NCI-H1092 (cell line): Measurements from ENCODE around the gene GNAT1.

ENCODE experiments used
- DNase-seq: peaks from one replicate; lab custom pipeline; 2025; lab: John Stamatoyannopoulos, UW

Gene GNAT1

DNA sequence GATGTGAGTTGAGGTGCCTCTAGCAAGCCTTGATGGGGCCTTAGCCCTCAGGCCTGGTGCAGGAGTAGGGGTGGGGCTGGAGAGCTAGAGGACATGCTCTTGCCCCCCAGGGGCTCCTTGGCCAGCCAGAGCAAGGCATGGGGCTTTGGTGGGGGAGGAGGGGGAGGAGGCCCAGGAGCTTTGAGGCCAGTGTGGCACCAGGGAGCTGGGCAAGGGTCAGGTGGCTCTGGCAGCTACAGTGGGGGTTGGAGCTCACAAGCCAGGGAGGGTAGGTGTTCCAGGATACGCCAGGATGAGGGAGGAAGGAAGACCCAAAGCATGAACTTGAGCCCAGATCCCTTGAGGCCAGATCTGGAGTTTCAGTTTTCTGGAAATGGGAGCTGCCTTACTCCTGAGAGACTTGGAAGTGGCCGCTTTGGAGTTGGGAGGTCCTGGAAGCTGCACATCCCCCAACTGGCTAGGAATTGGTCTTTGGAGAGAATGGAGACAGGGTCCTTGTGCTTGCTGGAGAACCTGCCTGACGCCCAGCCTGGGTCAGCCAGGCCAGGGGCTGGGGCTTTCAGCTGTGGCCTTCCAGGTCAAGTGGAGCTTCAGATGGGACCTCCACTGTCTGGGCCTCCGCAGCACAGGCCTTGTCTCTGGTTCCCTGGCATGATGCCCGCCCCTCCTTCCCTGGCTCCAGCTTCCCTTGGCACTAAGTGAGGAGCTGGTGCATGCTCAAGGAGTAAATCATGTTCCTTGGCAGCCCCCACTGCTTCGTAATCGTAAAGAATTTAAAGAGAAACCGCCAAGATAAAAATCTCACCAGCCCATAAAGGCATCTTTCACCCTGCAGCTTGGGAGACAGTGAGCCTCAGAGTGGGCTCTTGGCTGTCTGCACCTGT, 27.6 kb upstream of the GNAT1 start:
- DNase-seq = no peak

DNA sequence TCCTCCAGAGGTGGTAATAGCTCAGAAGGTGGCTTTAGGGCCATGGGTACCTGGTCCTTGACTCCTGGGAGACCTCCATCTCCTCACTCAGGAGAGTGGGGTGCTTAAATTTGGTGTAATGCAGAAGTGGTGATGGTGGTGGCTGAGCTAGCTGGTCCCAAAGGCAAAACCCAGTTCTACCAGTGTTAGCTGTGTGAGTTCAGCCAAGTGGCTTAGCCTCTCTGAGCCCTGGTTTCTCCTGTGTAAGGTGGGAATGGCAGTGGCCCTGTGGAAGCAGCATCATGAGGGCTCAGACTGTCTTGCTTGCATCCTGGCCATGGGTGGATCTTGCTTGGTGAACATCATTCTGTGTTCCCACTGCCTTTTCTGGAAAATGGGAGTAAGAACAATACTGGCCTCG, 26.9 kb upstream of the GNAT1 start:
- no peak for DNase-seq

DNA sequence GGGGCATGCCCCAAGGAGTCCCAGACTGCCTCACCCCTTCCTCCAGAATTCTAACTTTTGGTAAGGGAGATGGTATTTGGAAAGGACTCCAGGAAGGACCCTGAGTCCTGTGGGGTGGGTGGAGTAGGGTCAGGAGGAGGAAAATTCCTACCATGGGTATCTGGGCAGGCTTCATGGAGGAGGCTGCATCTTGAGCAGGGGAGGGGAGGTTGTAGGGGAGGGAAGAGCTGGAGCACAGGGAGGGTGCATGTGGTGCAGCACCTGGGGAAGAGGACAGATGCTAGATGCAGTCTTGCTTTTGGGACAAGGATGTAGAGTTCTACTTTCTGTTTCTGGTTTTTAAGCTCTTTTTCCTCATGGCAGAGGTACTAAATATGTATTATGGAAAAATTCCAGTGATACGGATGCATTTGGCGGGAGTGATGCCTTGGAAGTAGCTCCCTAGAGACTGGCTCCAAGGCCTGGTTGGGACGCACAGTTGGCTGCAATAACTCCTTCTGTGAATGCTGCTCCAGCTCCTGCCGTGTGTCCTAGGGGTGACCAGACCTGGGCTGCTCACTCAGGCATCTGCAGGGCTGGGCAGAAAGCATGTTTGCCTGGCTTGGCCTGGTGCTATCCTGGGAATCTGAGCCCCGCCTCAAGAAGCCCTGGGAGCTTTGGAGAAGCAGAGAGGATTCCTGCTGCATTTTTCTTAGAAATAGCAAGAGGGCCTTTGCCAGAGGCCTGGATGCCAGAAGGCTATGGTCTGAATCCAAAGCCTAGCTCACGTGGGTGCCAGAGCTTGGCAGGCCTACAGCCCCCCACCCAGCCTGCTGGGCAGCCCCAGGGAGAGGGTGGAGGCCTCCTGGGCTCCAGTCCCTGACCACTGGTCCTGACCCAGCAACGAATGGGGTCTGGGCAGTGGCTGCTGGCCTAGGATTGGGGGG, 26.2 kb upstream of the GNAT1 start:
- no peak for DNase-seq

DNA sequence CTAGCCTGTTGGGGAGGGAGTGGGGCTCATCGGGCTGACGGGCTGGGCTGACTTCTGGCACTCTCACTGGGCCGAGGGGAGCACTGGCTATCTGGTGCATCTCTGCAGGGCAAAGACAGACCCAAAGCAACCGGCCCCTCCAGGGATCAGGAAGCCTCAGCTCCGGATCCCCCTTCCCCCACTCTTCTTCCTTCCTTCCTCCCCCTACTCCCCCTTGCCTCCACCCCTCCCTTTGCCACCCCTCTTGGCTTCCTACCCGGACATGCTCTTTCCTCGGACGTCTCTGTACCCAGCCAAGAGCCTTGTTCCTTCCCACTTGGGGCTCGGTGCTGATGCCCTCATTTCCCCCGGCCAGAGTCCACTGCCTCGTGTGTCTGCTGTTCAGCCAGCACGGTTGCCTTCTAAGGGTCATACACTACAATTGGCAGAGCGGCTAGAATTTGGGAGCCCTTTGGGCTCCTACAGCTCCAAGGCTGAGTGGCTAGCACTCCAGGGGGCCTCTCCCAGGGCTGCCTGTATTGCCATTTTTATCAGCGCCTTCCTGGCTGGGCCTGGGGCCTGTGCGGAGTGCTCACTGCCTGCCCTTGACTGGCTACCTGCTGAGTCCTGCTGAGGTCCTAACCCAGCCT, 25.4 kb upstream of the GNAT1 start:
- no peak for DNase-seq

DNA sequence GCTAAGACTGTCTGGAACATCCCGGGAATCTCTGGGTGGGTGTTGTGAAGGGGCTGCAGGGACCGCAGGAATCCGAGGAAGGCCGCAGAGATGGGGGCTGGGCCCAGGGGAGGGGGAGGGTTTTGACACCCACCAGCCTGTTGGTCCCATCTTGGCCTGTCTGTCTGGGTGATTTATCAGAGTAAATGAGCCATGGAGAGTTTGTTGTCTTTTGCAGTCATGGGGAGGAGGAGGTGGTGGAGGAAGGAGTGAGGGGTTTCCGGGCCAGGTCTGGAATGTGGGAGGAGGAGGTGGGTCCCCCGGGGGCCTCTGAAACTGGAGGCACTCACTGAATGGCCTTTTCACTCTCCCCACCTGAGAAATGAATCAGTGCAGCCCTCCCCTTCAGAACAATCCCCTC, 24.8 kb upstream of the GNAT1 start:
- no peak for DNase-seq

DNA sequence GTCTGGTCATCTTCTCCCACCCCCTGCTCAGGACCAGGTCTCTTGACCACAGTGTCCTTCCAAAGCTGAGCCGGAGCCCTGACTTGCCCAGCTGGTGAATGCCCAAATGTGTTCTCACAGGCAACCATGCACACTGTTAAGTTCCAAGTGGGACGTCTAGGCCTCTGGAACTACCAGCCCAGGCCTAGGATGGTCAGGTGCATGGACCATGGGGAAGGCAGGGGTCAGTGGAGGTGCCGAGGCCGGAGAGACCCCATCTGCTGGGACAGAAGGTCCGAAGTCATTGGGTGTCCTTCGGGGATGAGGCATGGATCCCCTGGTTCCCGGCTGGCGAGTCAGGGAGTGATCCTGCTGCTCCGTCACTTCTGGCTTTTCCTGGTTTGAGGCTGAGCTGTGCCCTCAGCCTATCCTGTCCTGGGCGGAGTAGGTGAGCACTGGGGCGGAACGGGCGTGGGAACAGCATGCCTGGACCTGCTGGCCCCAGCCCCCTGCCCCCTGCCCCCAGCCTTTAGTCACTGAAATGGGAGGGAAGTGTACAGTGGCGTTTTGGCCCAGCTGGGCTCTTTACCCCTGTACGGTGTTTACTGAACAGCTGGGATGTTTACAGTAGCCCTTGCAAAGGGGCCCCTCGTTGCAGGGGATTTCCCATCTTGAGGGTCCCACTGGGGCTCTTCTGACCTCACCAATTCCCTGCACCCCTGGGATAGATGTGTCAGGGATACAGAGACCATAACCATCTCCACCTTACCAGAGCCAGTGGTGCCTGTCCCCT, 24.2 kb upstream of the GNAT1 start:
- no peak for DNase-seq

DNA sequence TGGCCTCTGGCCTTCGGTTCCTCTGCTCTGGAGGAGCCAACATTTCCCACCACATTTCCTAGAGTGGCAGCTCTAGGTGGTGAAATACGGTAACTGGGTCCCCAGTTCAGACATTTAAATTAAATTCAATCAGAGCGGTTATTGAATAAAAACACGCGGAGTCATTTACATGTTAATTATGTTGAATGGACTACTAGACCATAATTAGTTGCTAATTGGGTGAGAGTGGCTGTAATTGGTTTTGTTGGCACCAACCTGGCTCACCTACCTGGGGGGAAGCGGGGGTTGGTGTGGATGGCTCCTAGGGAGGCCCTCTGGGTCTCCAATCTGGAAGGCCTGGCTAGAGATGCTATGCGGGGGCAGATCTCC, 23.6 kb upstream of the GNAT1 start:
- no peak for DNase-seq

DNA sequence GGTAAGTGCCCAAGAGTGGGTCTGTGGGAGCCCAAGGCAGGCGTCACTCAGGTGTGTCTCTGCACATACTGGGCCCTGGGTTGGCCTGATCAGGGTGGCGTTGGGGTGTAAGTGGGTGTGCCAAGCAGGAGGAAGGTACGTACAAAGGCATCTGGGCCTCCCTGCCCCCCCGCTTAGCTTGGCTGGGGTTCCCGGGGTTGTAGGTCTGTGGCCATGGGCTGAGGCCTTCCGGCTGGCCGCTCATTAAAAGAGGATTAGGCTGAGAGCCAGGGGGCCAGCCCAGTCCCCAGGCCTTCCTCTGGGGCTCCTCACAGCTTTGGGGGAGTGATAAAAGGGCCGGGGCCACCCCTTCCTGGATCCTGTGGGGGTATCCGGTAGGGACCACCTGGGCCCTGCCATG, 23.0 kb upstream of the GNAT1 start:
- no peak for DNase-seq

DNA sequence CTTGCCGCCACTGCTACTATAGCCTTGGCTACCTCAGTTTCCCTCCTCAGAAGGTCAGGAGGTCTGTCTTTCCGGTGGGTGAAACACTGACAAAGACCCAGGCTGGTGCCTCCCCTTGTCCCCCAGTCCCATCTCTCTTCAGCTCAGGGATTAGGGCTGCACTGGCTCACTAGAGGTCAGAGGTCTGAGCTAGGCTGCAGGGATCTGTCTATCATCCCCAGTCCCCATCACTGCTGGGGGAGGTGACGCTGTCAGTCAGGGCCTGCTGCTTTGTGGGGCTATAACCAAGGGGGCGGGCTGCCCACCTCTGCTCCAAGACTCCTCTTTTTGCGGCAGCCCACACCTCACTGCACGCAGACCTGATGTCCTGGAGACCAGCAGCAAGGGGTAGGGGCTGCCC, 22.6 kb upstream of the GNAT1 start:
- DNase-seq = no peak

DNA sequence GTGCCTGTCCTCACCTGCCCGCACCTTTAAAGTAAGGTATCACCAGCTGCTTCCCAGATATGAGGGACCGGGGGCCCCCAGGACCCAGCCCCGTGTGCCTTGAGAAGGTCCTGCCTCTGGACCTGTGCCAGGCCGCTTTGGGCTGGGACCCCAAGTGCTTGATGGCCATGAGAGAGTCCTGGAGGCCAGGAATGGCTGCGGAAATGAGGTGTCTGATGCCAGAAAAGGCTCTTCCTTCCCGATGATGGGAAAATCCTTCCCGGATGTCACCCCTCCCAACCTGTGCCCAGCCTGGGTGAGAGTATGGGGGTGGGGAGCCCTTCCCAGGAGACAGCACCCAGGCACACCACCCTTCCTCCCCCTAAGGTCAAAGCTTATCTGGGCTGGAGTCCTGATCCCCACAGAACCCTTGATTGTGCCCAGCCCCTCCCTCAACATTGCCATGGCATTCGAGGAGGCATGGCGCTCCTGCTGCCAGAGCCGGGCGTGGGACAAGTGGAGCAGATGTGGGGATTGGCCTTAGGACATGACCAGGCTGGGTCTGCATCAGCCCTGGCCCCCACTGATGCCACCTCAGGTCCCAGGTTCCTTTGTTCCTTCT, 22.1 kb upstream of the GNAT1 start:
- DNase-seq = no peak

DNA sequence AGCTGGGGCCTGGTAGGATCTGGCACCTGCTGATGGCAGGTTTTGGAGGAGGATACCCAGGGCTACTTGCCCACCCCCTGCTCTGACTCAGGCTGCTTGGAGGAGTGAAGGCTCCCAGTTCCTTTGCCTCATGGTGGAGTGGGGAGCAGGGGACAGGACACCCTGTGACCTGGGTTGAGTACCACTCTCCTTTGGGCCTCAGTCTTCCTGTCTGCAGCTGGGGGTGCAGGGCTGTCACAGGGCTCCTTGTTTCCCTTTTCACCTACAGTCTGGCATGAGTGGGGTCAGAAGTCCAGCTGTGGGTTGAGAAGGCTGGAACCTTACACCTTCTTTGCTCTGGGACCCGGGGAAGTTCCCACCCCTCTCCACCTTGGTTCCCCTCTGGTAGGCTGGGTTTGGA, 21.6 kb upstream of the GNAT1 start:
- DNase-seq = no peak

DNA sequence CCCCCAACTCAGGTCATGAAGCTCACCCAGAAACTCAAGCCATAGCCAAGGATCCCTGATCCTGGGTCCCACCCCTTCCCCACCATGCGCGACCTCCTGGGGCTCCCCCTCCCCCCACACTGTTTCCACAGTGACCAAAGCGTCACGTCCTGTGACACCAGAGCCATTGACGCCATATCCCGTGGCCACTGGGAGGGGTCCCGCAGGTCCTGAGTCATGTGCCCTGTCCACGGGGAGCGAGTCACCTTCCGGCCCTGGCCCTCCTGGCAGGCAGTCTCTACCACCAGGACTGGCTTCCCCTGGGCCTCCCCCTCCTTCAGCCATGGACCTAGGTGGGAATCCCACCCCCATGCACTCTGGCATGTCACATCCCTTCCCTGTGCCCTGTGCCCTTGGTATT, 20.7 kb upstream of the GNAT1 start:
- no peak for DNase-seq

DNA sequence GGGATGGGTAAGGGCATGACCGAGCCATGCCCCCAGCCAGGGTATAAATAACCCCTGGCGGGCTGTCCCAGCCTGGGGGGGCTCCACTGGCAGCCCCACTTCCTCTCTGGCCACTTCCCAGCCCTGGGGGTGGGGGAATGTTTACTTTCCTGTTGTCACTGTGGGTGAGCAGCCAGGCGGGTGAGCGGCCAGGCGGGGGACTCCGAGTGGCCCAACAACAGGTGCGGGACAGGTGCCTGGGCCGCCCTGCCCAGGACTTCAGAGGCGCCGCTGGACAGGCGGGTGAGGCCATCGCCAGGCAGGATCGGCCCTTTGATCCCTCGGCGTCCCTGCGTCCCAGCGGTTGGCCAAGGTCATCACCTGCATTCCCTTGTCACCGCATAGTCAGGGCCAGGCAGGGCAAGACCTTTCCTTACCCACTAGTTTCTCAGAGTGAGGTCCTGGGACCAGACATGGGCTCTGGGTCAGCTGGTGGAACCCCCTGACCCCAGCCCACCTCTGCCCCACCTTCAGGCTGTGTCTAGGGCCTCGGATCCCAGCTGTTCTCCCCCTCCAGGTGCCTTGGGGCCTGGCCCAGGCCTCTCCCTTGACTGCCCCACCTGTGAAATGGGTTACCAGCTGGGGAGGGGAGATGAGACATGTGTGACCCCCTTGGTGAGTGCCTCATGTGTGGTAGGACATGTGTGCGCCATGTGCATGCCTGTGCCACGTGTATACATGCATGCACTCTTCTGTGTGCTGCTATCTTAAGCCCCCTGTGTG, 19.7 kb upstream of the GNAT1 start:
- no peak for DNase-seq

DNA sequence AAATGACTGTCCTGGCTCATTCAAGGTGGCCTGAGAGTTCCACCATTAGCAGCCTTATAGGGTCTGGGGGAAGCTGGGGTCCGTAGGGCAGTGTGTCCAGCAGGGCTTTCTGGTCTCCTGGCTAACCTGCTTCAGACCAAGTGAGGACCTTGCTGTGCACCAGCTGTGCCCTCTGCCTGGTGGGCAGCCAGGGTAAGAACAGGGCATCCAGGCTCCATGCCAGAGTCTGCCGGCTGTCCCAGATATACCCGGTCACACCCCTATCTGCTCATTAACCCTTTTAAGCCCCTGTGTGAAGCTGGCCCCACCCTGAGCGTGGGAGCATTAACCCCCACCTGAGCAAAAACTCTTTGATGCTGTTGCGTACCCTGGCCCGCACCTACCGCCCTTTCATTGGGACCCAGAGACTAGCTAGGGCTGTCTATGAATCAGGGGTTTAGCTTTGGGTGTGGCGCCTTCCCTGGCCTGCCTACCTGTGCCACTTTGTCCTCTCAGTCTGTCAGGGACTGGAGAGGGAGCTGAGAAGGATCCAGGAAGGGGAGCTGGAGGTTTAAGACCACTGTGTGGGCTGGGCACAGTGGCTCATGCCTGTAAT, 18.7 kb upstream of the GNAT1 start:
- DNase-seq = no peak

DNA sequence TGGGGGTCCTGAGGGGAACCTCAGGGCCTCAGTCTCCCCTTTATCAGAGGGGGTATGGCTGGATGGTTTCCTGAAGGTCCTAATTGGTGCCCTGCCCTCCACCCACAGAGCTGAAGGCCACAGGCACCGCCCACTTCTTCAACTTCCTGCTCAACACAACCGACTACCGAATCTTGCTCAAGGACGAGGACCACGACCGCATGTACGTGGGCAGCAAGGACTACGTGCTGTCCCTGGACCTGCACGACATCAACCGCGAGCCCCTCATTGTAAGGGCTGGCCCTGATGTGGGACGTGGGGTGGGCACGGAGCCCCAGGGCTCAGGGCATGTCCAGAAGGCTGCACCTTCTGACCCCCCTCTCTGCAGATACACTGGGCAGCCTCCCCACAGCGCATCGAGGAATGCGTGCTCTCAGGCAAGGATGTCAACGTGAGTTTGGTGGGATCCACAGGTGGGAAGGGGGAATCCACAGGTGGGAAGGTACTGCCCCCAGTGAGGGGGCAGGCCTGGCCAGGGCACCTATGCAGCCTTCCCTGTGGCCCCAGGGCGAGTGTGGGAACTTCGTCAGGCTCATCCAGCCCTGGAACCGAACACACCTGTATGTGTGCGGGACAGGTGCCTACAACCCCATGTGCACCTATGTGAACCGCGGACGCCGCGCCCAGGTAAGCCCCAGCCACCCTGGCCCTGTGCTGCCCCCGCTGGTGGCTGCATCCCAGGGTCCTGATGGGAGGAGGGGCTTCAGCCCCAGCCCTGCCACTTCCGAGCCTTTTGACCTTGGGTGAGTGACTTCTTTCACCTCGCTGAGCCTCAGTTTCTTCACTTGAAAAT, 17.5 kb upstream of the GNAT1 start:
- no peak for DNase-seq

DNA sequence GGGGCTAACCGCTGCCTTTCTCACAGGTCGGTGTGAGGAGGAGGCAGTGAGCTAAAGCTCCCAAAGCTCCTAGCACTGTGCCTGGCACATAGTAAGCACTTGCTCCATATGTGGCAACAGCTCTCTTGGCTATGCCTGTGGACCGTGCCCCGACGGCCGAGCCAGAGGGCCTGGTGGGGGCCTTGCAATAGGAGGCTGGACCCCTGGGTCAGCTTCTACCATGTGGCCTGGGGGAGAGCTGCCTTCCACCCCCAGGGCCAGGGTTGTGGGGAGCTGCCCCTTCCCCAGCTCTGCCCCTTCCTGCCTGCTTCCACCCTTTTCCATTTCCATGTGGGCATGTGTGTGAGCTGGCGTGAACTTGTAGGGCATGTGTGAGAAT, 16.9 kb upstream of the GNAT1 start:
- no peak for DNase-seq

DNA sequence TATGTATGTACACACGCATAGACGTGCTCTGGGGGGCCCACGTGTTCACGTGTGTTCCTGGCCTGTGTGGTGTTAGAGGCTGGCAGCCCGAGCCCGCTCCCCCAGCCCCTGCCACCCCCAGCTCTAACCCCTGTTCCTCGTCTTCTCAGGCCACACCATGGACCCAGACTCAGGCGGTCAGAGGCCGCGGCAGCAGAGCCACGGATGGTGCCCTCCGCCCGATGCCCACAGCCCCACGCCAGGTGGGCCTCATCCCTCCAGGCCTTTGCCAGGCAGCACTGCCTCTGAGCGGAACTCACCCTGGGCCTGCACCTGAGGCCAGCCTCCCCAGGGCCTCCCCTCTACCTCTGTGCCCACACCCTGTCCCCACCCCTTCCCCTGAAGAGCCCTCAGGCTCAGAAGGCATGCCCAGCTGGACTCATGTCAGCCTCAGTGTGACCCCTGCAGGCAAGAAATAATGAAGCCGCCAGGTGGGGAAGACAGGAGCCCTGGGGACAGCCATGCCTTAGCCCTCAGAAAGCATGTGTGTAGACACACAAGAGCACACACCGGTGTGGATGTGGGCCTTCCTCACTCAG, 16.4 kb upstream of the GNAT1 start:
- DNase-seq = no peak

DNA sequence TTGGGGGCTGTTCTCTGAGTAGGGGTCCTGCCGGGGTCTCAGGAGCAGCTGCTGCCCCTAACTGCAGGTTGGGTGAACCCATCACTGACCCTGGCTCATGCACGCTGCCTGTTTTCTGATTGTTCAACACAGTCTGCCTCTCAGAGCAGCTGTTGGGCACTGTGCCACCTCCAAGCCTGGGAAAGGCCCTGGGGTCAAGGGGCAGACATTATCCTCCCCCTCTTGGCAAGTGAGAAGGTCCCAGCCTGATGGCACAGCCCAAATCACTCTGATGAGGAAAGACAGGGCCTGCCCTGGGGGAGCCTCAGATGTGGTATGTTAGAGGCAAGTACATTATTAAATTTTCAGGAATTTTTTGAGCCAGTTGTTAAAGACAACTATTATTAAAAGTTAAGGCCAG, 14.1 kb upstream of the GNAT1 start:
- no peak for DNase-seq

DNA sequence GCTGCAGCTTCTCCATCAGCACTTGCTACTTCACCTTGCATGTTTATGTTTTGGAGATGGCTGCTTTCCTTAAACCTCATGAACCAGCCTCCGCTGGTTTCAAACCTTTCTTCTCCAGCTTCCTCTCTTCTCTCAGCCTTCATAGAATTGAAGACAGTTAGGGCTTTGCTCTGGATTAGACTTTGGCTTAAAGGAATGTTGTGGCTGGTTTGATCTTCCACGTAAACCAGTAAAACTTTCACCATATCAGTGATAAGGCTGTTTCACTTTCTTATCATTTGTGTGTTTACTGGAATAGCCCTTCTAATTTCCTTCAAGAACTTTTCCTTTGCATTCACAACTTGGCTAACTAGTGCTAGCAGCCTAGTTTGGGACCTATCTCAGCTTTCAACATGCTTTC, 11.7 kb upstream of the GNAT1 start:
- DNase-seq = no peak
